Spleen (tissue), 11 donors: Measurements from ENCODE around the gene ACYP1. TPM values are rescaled to one million over a fixed set of nuclear protein-coding genes. Genes with fewer than 3 reads are reported as not detected.
A peak's percentile ranks its signal among the peaks of the same experiment; 100 is the strongest.

Experiments used
- DNase-seq: peaks from one replicate; pipeline ENCODE4 v3.0.0-alpha.2; 2020
- H3K27ac ChIP-seq, 8 donors: fragments of 200-600 bp; sonication (generic) in 7 of 8; 1 replicate in 4 of 8; 2 replicates in 4 of 8; pipeline versions ENCODE4 v1.5.0 to v1.8.0; 2016 to 2021; ENCODE audit warnings: inconsistent platforms in 4 of 8, mild to moderate bottlenecking in 4 of 8, moderate library complexity in 1 of 8
- H3K27me3 ChIP-seq, 7 donors: fragments of 200-600 bp; sonication (generic) in 6 of 7; replicated peaks in 1 of 7; 1 replicate in 4 of 7; 2 replicates in 3 of 7; pipeline versions ENCODE4 v1.5.0 to v1.8.0; 2016 to 2021; ENCODE audit warnings: inconsistent platforms in 3 of 7, mild to moderate bottlenecking in 1 of 7
- H3K36me3 ChIP-seq, 6 donors: fragments of 200-600 bp; sonication (generic) in 5 of 6; 1 replicate in 4 of 6; 2 replicates in 2 of 6; pipeline versions ENCODE4 v1.5.0 to v1.8.0; 2016 to 2021; ENCODE audit warnings: inconsistent platforms in 2 of 6
- H3K4me1 ChIP-seq, 6 donors: fragments of 200-600 bp; sonication (generic) in 5 of 6; 1 replicate in 3 of 6; 2 replicates in 3 of 6; pipeline versions ENCODE4 v1.5.0 to v1.8.0; 2016 to 2021; ENCODE audit warnings: inconsistent platforms in 3 of 6
- H3K4me3 ChIP-seq, 8 donors: fragments of 200-600 bp; sonication (generic) in 7 of 8; 1 replicate in 4 of 8; 2 replicates in 4 of 8; pipeline versions ENCODE4 v1.5.0 to v1.8.0; 2016 to 2021; ENCODE audit warnings: inconsistent platforms in 4 of 8, mild to moderate bottlenecking in 4 of 8, moderate library complexity in 2 of 8
- H3K9me3 ChIP-seq, 8 donors: fragments of 200-600 bp; sonication (generic) in 7 of 8; 1 replicate in 4 of 8; 2 replicates in 4 of 8; pipeline versions ENCODE4 v1.5.0 to v1.8.0; 2016 to 2021; ENCODE audit warnings: inconsistent platforms in 4 of 8
- POLR2A ChIP-seq, 3 donors: fragments of 450-650 bp; IDR thresholded peaks; one replicate each; pipeline ENCODE4 v1.5.1; 2017; ENCODE audit warnings: antibody characterized with exemption in 3 of 3, mild to moderate bottlenecking in 1 of 3
- POLR2AphosphoS5 ChIP-seq, 3 donors: sonication (generic); formaldehyde crosslinking; IDR thresholded peaks; one replicate each; pipeline ENCODE4 v1.5.1; 2017; ENCODE audit warnings: antibody characterized with exemption in 3 of 3
- WGBS, 5 donors: extraction: QIAGEN DNeasy Blood & Tissue Kit in 3 of 5; methylation state at CpG; one replicate each; pipeline versions ENCODE4 v1.1.5 to v1.1.7; 2013 to 2018; 5-methylcytosine and 5-hydroxymethylcytosine counted together
- intact Hi-C: fragments of 100-400 bp; cut with DNase I; formaldehyde crosslinking; loops from one replicate; pipeline ENCODE4 v1.15.0; 2023; ENCODE audit warnings: low total_unique reads
- polyA plus RNA-seq, 3 donors: library from polyadenylated mRNA; stranded (reverse); fragments of 200-250 nt; gene quantifications; one replicate each; pipeline ENCODE4 v1.2.1, GENCODE V29; 2013
- total RNA-seq, 7 donors: library from RNA; depleted of rRNA in 3 of 7; stranded (reverse); fragments of >200 nt in 3 of 7; fragmentation: NEBNext Ultra II Directional in 4 of 7; extraction: Animal tissue kit (Norgen Biotek cat#: 25700) in 4 of 7; gene quantifications; one replicate each; pipeline versions ENCODE4 v1.1.0 to v1.2.1, GENCODE V29; 2016 to 2021
- TF ChIP-seq, protein P1 (sequence below), 11 experiments: fragments of 200-600 bp in 7 of 11; fragments of 450-650 bp in 4 of 11; sonication (generic) in 4 of 11; IDR thresholded peaks in 8 of 11; conservative IDR thresholded peaks in 3 of 11; 1 replicate in 7 of 11; 2 replicates in 4 of 11; pipeline versions ENCODE4 v1.4.0 to v1.8.0; 2016 to 2021; ENCODE audit warnings: antibody characterized with exemption in 11 of 11, inconsistent platforms in 4 of 11, mild to moderate bottlenecking in 1 of 11
- donor health status: healthy with polysubstance abuse.
- donor health status: DM: no; HTN: no; CAD: no; lungs with moderate emphysema.
- donor health status: DM: no; HTN: no; CAD: no.
- donor health status: Bipolar disorder and iron deficiency.
- donor health status: healthy.
- donor health status: DM: no; HTN: no; CAD: no.
- donor health status: DM: yes; HTN: yes; CAD: no.

Gene ACYP1
- total and polyA plus RNA-seq, 10 donors = 6.8 to 27.7 (median 20.2) TPM

DNA sequence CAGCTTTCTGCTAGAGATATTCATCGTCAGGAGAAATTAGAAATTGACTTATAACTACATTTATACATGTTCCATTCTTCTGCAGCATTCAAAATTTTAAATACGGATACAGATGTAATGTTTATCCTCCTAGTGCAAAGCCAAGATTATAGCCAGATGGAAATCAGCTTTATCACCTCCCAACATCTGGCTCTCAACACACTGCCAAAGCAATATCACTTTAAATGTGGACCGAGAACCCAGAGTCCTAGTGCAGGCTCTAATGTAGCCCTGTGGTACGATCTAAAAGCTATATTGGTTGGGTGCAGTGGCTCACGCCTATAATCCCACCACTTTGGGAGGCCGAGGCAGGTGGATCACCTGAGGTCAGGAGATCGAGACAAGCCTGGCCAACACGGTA is 19.1 kb downstream of the ACYP1 start:
- intact Hi-C loops = no loop called here
- Histone ChIP-seq H3K27me3 (no peaks in the 10 kb centered on the region), H3K9me3 (no peaks in the 10 kb centered on the region), H3K36me3 (peaks cover 0 to 20% (median 2%) of the 10 kb centered on the region in 6 donors), H3K4me3 (no peak overlapping the region), H3K27ac (no peak overlapping the region), H3K4me1 (peaks cover 0 to 57% (median 24%) of the 10 kb centered on the region in 6 donors)
- TF ChIP-seq, protein P1, sequence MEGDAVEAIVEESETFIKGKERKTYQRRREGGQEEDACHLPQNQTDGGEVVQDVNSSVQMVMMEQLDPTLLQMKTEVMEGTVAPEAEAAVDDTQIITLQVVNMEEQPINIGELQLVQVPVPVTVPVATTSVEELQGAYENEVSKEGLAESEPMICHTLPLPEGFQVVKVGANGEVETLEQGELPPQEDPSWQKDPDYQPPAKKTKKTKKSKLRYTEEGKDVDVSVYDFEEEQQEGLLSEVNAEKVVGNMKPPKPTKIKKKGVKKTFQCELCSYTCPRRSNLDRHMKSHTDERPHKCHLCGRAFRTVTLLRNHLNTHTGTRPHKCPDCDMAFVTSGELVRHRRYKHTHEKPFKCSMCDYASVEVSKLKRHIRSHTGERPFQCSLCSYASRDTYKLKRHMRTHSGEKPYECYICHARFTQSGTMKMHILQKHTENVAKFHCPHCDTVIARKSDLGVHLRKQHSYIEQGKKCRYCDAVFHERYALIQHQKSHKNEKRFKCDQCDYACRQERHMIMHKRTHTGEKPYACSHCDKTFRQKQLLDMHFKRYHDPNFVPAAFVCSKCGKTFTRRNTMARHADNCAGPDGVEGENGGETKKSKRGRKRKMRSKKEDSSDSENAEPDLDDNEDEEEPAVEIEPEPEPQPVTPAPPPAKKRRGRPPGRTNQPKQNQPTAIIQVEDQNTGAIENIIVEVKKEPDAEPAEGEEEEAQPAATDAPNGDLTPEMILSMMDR (IDR thresholded peaks at IDR 0.05 in 8 of 11, conservative IDR thresholded peaks at IDR 0.05 in 3 of 11) = no peak
- TF ChIP-seq POLR2AphosphoS5 (IDR thresholded peaks at IDR 0.05) (no peak), POLR2A (IDR thresholded peaks at IDR 0.05) (no peak)
- WGBS, 5 donors = 72 to 78% (median 77%) methylated on average over 8 of the region's 8 CpGs
- DNase-seq = no peak

DNA sequence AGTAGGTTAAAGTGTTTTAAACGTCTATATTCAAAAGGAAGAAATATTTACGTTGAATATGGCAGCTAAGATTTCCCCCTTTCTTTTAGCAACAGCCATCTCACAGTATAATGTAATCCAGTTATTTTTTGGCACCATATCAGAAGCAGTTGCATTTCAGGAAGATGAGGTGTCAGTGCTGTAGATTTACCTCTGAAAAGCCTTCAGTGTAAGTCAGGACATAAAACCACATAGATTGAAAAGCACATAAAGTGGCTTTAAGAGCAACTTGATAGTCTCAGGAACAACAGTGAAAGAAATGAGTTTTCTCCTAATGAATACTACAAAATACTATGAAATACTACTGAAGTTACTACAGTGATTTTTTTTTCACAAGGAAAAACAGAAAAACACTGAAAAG is 19.5 kb downstream of the ACYP1 start:
- Histone ChIP-seq H3K36me3 (peaks cover 0 to 21% (median 2%) of the 10 kb centered on the region in 6 donors), H3K27me3 (no peaks in the 10 kb centered on the region), H3K4me1 (peaks cover 0 to 53% (median 20%) of the 10 kb centered on the region in 6 donors), H3K27ac (no peak overlapping the region), H3K4me3 (no peak overlapping the region), H3K9me3 (no peaks in the 10 kb centered on the region)
- 6 to 20% (median 10%) methylated on average over 2 of the region's 2 CpGs for WGBS, 5 donors
- intact Hi-C loops = no loop called here
- TF ChIP-seq POLR2A (IDR thresholded peaks at IDR 0.05) (no peak), POLR2AphosphoS5 (IDR thresholded peaks at IDR 0.05) (no peak)
- TF ChIP-seq, protein P1 (IDR thresholded peaks at IDR 0.05 in 8 of 11, conservative IDR thresholded peaks at IDR 0.05 in 3 of 11) = no peak
- DNase-seq = no peak

DNA sequence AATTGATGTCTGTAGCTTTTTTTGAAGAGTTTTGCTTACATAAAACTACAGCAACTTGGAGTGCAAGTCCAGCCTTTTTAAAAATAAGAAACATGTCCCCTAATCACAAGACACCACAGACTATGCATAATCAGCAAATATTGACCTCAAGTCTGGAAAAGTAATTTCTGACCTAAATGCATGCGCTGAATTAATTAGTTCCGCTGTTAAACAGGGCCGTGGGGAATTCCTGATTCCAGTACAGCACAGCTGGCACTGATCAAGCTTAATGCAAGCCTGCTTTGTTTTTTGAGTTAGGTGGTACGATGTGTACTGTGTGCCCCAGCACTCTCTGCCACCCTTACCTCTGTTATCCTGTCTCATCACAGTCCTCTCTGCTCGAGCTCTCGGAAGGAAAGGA is 21.8 kb downstream of the ACYP1 start:
- Histone ChIP-seq H3K4me1 (peaks cover 0 to 44% (median 16%) of the 10 kb centered on the region in 6 donors), H3K9me3 (no peaks in the 10 kb centered on the region), H3K27ac (peak overlapping the region in 3 of 8 donors; percentile 21 to 34 (median 24)), H3K27me3 (no peaks in the 10 kb centered on the region), H3K36me3 (peaks cover 0 to 44% (median 8%) of the 10 kb centered on the region in 6 donors), H3K4me3 (no peak overlapping the region)
- WGBS, 5 donors = 62 to 79% (median 71%) methylated on average over 6 of the region's 6 CpGs
- intact Hi-C loops = no loop called here
- no peak for DNase-seq
- TF ChIP-seq POLR2A (IDR thresholded peaks at IDR 0.05) (no peak), POLR2AphosphoS5 (IDR thresholded peaks at IDR 0.05) (no peak)

DNA sequence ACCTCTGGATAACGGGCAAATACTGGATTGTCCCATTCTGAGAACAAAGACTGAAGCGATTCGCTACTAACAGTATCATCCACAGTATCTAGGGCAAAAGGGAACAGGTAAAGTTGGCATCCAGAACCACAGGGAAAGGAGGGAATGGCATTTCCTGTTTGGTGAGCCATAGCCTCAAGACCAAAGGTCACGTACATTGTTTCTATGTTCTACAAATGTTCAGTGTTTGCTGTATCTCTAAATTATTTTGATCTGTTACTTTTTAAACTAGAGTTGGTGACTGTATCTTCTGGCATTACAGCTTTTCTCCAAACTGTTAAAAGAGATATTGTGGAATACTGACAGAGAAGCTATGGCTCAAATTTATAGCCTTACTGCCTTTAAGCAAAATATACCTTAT is 22.2 kb downstream of the ACYP1 start:
- intact Hi-C loops = no loop called here
- DNase-seq = no peak
- Histone ChIP-seq H3K36me3 (peaks cover 0 to 49% (median 8%) of the 10 kb centered on the region in 6 donors), H3K4me3 (no peak overlapping the region), H3K27me3 (no peaks in the 10 kb centered on the region), H3K4me1 (peaks cover 0 to 44% (median 16%) of the 10 kb centered on the region in 6 donors), H3K27ac (peak overlapping the region in 3 of 8 donors; percentile 21 to 34 (median 24)), H3K9me3 (no peaks in the 10 kb centered on the region)
- 91 to 96% (median 95%) methylated on average over 4 of the region's 4 CpGs for WGBS, 5 donors
- TF ChIP-seq, protein P1 (IDR thresholded peaks at IDR 0.05 in 8 of 11, conservative IDR thresholded peaks at IDR 0.05 in 3 of 11) = no peak
- TF ChIP-seq POLR2A (IDR thresholded peaks at IDR 0.05) = no peak
- no peak for TF ChIP-seq POLR2AphosphoS5 (IDR thresholded peaks at IDR 0.05)
